ENCODE results near the gene USP35. TPM values are rescaled to one million over a fixed set of nuclear protein-coding genes. Genes with fewer than 3 reads are reported as not detected.
A peak's percentile ranks its signal among the peaks of the same experiment; 100 is the strongest.

Gene USP35
- 10.2 and 32.2 TPM in 2 replicates for total RNA-seq (ENCODE audit: low replicate concordance)

- H3K4me3 ChIP-seq (ENCODE audit: low read depth, low read length): peak within 1 kb of the TSS; percentile 92
Observed at GRCh38 chr11:78188286-78189173, at the start of gene USP35, which contains the start of gene KCTD21. USP35 (plus strand) TSS chr11:78188919; CDS start chr11:78196246, 7,327 bp downstream. KCTD21 (minus strand) TSS chr11:78188626; CDS start chr11:78174554, 14,072 bp downstream.

GRCh38 chr11:78139422-78140391 lies 49.0 kb upstream of the USP35 start, which contains the start of gene ALG8:
ALG8 (minus strand) TSS chr11:78139626; CDS start chr11:78139588, 38 bp downstream.
- TF ChIP-seq CTCF (IDR thresholded peaks at IDR 0.05; ENCODE audit: insufficient read depth, low read length): no peak
- peak; percentile 97 for DNase-seq (ENCODE audit: low read depth)

More at GRCh38 chr11:78188286-78189173, at the start of gene USP35, which contains the start of gene KCTD21:
- peak; percentile 96 for DNase-seq (ENCODE audit: low read depth)
- no peak for TF ChIP-seq CTCF (IDR thresholded peaks at IDR 0.05; ENCODE audit: insufficient read depth, low read length)

GRCh38 chr11:78140392-78141077 lies 48.2 kb upstream of the USP35 start:
- no peak for TF ChIP-seq CTCF (IDR thresholded peaks at IDR 0.05; ENCODE audit: insufficient read depth, low read length)
- H3K4me3 ChIP-seq (ENCODE audit: low read depth, low read length): peak overlapping the region; percentile 83
- DNase-seq (ENCODE audit: low read depth): no peak

More at GRCh38 chr11:78139422-78140391, 49.0 kb upstream of the USP35 start, which contains the start of gene ALG8:
- peak within 1 kb of the TSS; percentile 83 for H3K4me3 ChIP-seq (ENCODE audit: low read depth, low read length)

- DNase-seq (ENCODE audit: low read depth): no peak
- no peak for TF ChIP-seq CTCF (IDR thresholded peaks at IDR 0.05; ENCODE audit: insufficient read depth, low read length)
- H3K4me3 ChIP-seq (ENCODE audit: low read depth, low read length): no peak overlapping the region
Observed at GRCh38 chr11:78145511-78146025, 43.2 kb upstream of the USP35 start.

- no peak for TF ChIP-seq CTCF (IDR thresholded peaks at IDR 0.05; ENCODE audit: insufficient read depth, low read length)
- no peak overlapping the region for H3K4me3 ChIP-seq (ENCODE audit: low read depth, low read length)
Observed at GRCh38 chr11:78147807-78148206, 40.9 kb upstream of the USP35 start.

More at GRCh38 chr11:78147807-78148206, 40.9 kb upstream of the USP35 start:
- no peak for DNase-seq (ENCODE audit: low read depth)
